H1 (cell line): ENCODE measurements around the gene KIAA1671. TPM values are rescaled to one million over a fixed set of nuclear protein-coding genes. Genes with fewer than 3 reads are reported as not detected.

Experiments used
- E2F6 ChIP-seq: IDR thresholded peaks from 2 replicates; pipeline ENCODE4 v1.6.1; 2012; ENCODE audit warnings: inconsistent platforms
- SP2 ChIP-seq: IDR thresholded peaks from 2 replicates; pipeline ENCODE4 v1.6.1; 2012; ENCODE audit warnings: mild to moderate bottlenecking, low read length, inconsistent platforms
- polyA plus RNA-seq, 7 experiments: library from polyadenylated mRNA; depleted of rRNA in 3 of 7; stranded (reverse) in 5 of 7; unstranded in 2 of 7; fragments of >200 nt in 5 of 7; fragments of 200-250 nt in 2 of 7; gene quantifications; 1 replicate in 5 of 7; 2 replicates in 1 of 7; 4 replicates in 1 of 7; pipeline versions ENCODE4 v1.2.1 to v1.2.3, GENCODE V29; 2011 to 2013; ENCODE audit warnings: missing spikeins in 2 of 7, mixed read lengths in 2 of 7
- total RNA-seq: library from RNA; stranded (reverse); fragmentation: NEBNext Ultra II Directional; extraction: Animal tissue kit (Norgen Biotek cat#: 25700); gene quantifications from 2 replicates; pipeline ENCODE4 v1.2.1, GENCODE V29; 2021

KIAA1671 gene
- total and polyA plus RNA-seq, 2 of the 8 experiments (the other 6 are each of a cell fraction or from before 2014, with no cell fraction given) = 6.4 to 23.9 TPM

- TF ChIP-seq SP2 (no peak), E2F6 (no peak)
Observed at GRCh38 chr22:25219211-25219689, 266.7 kb downstream of the KIAA1671 start, which contains the start of gene CRYBB2 (continued).
